HG03571 (cell line): ENCODE data around the gene NOL12.

Experiments
- ATAC-seq: cut with Tn5 transposase; IDR thresholded peaks from one replicate; pipeline ENCODE4 v1.9.1; 2021; ENCODE audit not compliant: unreplicated experiment

The NOL12 gene

GRCh38 chr22:37741312-37741795 lies 55.2 kb downstream of the NOL12 start:
- no peak for ATAC-seq

- ATAC-seq = no peak
Measured at GRCh38 chr22:37742376-37743171, 56.4 kb downstream of the NOL12 start.
